ENCODE data around the gene MORN5.
A peak's percentile ranks its signal among the peaks of the same experiment; 100 is the strongest.

The MORN5 gene

GRCh38 chr9:122201641-122202040 lies 41.9 kb downstream of the MORN5 start:
- TF ChIP-seq ZNF274 (IDR thresholded peaks at IDR 0.05; ENCODE audit: low read depth, low read length), result no peak
- no peak overlapping the region for H3K4me3 ChIP-seq (ENCODE audit: low read length)

- TF ChIP-seq ZNF274 (IDR thresholded peaks at IDR 0.05; ENCODE audit: low read depth, low read length), result no peak
- no peak overlapping the region for H3K4me3 ChIP-seq (ENCODE audit: low read length)
Observed at GRCh38 chr9:122202111-122202510, 42.4 kb downstream of the MORN5 start.

- no peak overlapping the region for H3K4me3 ChIP-seq (ENCODE audit: low read length)
- TF ChIP-seq ZNF274 (IDR thresholded peaks at IDR 0.05; ENCODE audit: low read depth, low read length), result no peak
Observed at GRCh38 chr9:122204055-122204454, 44.3 kb downstream of the MORN5 start.

GRCh38 chr9:122204491-122204890 lies 44.8 kb downstream of the MORN5 start:
- no peak for TF ChIP-seq ZNF274 (IDR thresholded peaks at IDR 0.05; ENCODE audit: low read depth, low read length)
- no peak overlapping the region for H3K4me3 ChIP-seq (ENCODE audit: low read length)

GRCh38 chr9:122205176-122205575 lies 45.5 kb downstream of the MORN5 start:
- no peak for TF ChIP-seq ZNF274 (IDR thresholded peaks at IDR 0.05; ENCODE audit: low read depth, low read length)
- H3K4me3 ChIP-seq (ENCODE audit: low read length), result no peak overlapping the region

- no peak overlapping the region for H3K4me3 ChIP-seq (ENCODE audit: low read length)
- TF ChIP-seq ZNF274 (IDR thresholded peaks at IDR 0.05; ENCODE audit: low read depth, low read length), result no peak
Observed at GRCh38 chr9:122206118-122207046, 46.7 kb downstream of the MORN5 start.

- TF ChIP-seq ZNF274 (IDR thresholded peaks at IDR 0.05; ENCODE audit: low read depth, low read length), result no peak
- no peak overlapping the region for H3K4me3 ChIP-seq (ENCODE audit: low read length)
Observed at GRCh38 chr9:122207096-122207495, 47.4 kb downstream of the MORN5 start.

GRCh38 chr9:122209451-122209850 lies 49.7 kb downstream of the MORN5 start:
- no peak for TF ChIP-seq ZNF274 (IDR thresholded peaks at IDR 0.05; ENCODE audit: low read depth, low read length)
- H3K4me3 ChIP-seq (ENCODE audit: low read length), result no peak overlapping the region

- no peak overlapping the region for H3K4me3 ChIP-seq (ENCODE audit: low read length)
Observed at GRCh38 chr9:122212473-122213004, 52.8 kb downstream of the MORN5 start.

GRCh38 chr9:122213102-122213588 lies 53.4 kb downstream of the MORN5 start:
- no peak for TF ChIP-seq ZNF274 (IDR thresholded peaks at IDR 0.05; ENCODE audit: low read depth, low read length)
- no peak overlapping the region; the same call in 1 of the 2 replicates for H3K4me3 ChIP-seq (ENCODE audit: low read length)

More at GRCh38 chr9:122212473-122213004, 52.8 kb downstream of the MORN5 start:
- TF ChIP-seq ZNF274 (IDR thresholded peaks at IDR 0.05; ENCODE audit: low read depth, low read length), result no peak

- TF ChIP-seq ZNF274 (IDR thresholded peaks at IDR 0.05; ENCODE audit: low read depth, low read length), result no peak
- H3K4me3 ChIP-seq (ENCODE audit: low read length), result peak overlapping the region; percentile 13; the same call in 1 of the 2 replicates
Observed at GRCh38 chr9:122213589-122214413, 54.1 kb downstream of the MORN5 start.

GRCh38 chr9:122214507-122214906 lies 54.8 kb downstream of the MORN5 start:
- H3K4me3 ChIP-seq (ENCODE audit: low read length), result no peak overlapping the region; the same call in 1 of the 2 replicates
- no peak for TF ChIP-seq ZNF274 (IDR thresholded peaks at IDR 0.05; ENCODE audit: low read depth, low read length)

- no peak overlapping the region for H3K4me3 ChIP-seq (ENCODE audit: low read length)
- TF ChIP-seq ZNF274 (IDR thresholded peaks at IDR 0.05; ENCODE audit: low read depth, low read length), result no peak
Observed at GRCh38 chr9:122215663-122216062, 56.0 kb downstream of the MORN5 start.

GRCh38 chr9:122216138-122216797 lies 56.6 kb downstream of the MORN5 start:
- H3K4me3 ChIP-seq (ENCODE audit: low read length), result no peak overlapping the region
- no peak for TF ChIP-seq ZNF274 (IDR thresholded peaks at IDR 0.05; ENCODE audit: low read depth, low read length)

Data from GM08714 (cell line).